GM23248 (cell line): Measurements from ENCODE around the gene ACO2. TPM values are rescaled to one million over a fixed set of nuclear protein-coding genes. Genes with fewer than 3 reads are reported as not detected.

ENCODE experiments used
- DNase-seq: peaks from one replicate; pipeline ENCODE4 v3.0.0-alpha.2; 2015
- H2AFZ ChIP-seq: fragments of 200-600 bp; sonication (generic); 2 replicates; pipeline ENCODE4 v1.6.1; 2016; ENCODE audit warnings: antibody characterized with exemption
- H3F3A ChIP-seq: fragments of 200-600 bp; sonication (generic); 2 replicates; pipeline ENCODE4 v1.6.1; 2016; ENCODE audit warnings: mild to moderate bottlenecking, antibody characterized with exemption, mixed run types; ENCODE audit not compliant: insufficient read depth
- H3K27ac ChIP-seq: fragments of 200-600 bp; sonication (generic); 2 replicates; pipeline ENCODE4 v1.5.1; 2016; ENCODE audit warnings: mild to moderate bottlenecking
- H3K27me3 ChIP-seq: fragments of 200-600 bp; sonication (generic); replicated peaks from 2 replicates; pipeline ENCODE4 v1.6.1; 2016; ENCODE audit warnings: mild to moderate bottlenecking; ENCODE audit not compliant: insufficient read depth
- H3K36me3 ChIP-seq: fragments of 200-600 bp; sonication (generic); 2 replicates; pipeline ENCODE4 v1.6.1; 2016; ENCODE audit warnings: low read depth, mild to moderate bottlenecking
- H3K4me1 ChIP-seq: fragments of 200-600 bp; sonication (generic); 2 replicates; pipeline ENCODE4 v1.6.1; 2016; ENCODE audit warnings: mild to moderate bottlenecking; ENCODE audit not compliant: insufficient read depth
- H3K4me2 ChIP-seq: fragments of 200-600 bp; sonication (generic); one replicate; pipeline ENCODE4 v1.6.1; 2016; ENCODE audit warnings: mild to moderate bottlenecking; ENCODE audit not compliant: unreplicated experiment
- H3K4me3 ChIP-seq: fragments of 200-600 bp; sonication (generic); 2 replicates; pipeline ENCODE4 v1.5.1; 2016; ENCODE audit warnings: mild to moderate bottlenecking
- H3K79me2 ChIP-seq: fragments of 200-600 bp; sonication (generic); 2 replicates; pipeline ENCODE4 v1.6.1; 2016; ENCODE audit warnings: mild to moderate bottlenecking; ENCODE audit not compliant: insufficient read depth
- H3K9ac ChIP-seq: fragments of 200-600 bp; sonication (generic); 2 replicates; pipeline ENCODE4 v1.6.1; 2016; ENCODE audit warnings: mild to moderate bottlenecking
- H3K9me2 ChIP-seq: fragments of 200-600 bp; sonication (generic); 2 replicates; pipeline ENCODE4 v1.6.1; 2016; ENCODE audit warnings: mixed run types, mild to moderate bottlenecking, moderate library complexity; ENCODE audit not compliant: insufficient read depth
- H3K9me3 ChIP-seq: fragments of 200-600 bp; sonication (generic); one replicate; pipeline ENCODE4 v1.6.1; 2017; ENCODE audit warnings: low read depth
- H4K20me1 ChIP-seq: fragments of 200-600 bp; sonication (generic); 2 replicates; pipeline ENCODE4 v1.6.0; 2016; ENCODE audit not compliant: insufficient read depth
- EZH2 ChIP-seq: fragments of 200-600 bp; sonication (generic); IDR thresholded peaks from 2 replicates; pipeline ENCODE4 v1.6.1; 2018; ENCODE audit warnings: antibody characterized with exemption, mild to moderate bottlenecking; ENCODE audit not compliant: insufficient read depth, poor library complexity, severe bottlenecking
- EZH2phosphoT487 ChIP-seq: fragments of 200-600 bp; sonication (generic); IDR thresholded peaks from 2 replicates; pipeline ENCODE4 v1.6.1; 2018; ENCODE audit warnings: antibody characterized with exemption, moderate library complexity, mild to moderate bottlenecking, low read depth; ENCODE audit not compliant: insufficient read depth
- WGBS, 2 experiments: methylation state at CpG; one replicate each; pipeline ENCODE4 v1.1.6; 2015 to 2017; ENCODE audit warnings: low lambda C conversion rate in 2 of 2, low coverage in 1 of 2; ENCODE audit errors: missing lambda C conversion rate in 2 of 2; 5-methylcytosine and 5-hydroxymethylcytosine counted together
- in situ Hi-C: fragments of 300-500 bp; cut with MboI; formaldehyde crosslinking; loops from 2 replicates; pipeline ENCODE4 v1.15.0; 2020
- polyA plus RNA-seq: library from polyadenylated mRNA; unstranded; fragments of >200 nt; fragmentation: Nextera tagmentation; extraction: Ambion mirVana; gene quantifications from 2 replicates; pipeline ENCODE4 v1.2.1, GENCODE V29; 2016
- total RNA-seq: library from RNA; depleted of rRNA; stranded (reverse); fragments of >200 nt; shearing (Covaris generic); gene quantifications from 2 replicates; pipeline ENCODE4 v1.2.3, GENCODE V29; 2014

The ACO2 gene
- total and polyA plus RNA-seq, 2 experiments from 2014 or later: 41.5 to 68.7 TPM

- no peak overlapping the region for H3K27ac ChIP-seq
- no peaks in the 10 kb centered on the region for H3K9me3 ChIP-seq
- in situ Hi-C loops: no loop called here
- no peak overlapping the region for H3K9ac ChIP-seq
- H3K9me2 ChIP-seq: no peaks in the 10 kb centered on the region
- peak; percentile 77 for DNase-seq
- no peak for TF ChIP-seq EZH2phosphoT487
- TF ChIP-seq EZH2: no peak
- no peak overlapping the region for H3K4me2 ChIP-seq
- no peaks in the 10 kb centered on the region for H4K20me1 ChIP-seq
- WGBS, 2 experiments: 64 to 67% methylated on average over 19 of the region's 19 CpGs
- no peak overlapping the region for H3K4me3 ChIP-seq
- H3K4me1 ChIP-seq: no peaks in the 10 kb centered on the region
- peaks cover 7% of the 10 kb centered on the region; the same call in 1 of the 2 replicates for H3F3A ChIP-seq
- peaks cover 7% of the 10 kb centered on the region; the same call in 1 of the 2 replicates for H3K36me3 ChIP-seq
- H3K79me2 ChIP-seq: peaks cover 66% of the 10 kb centered on the region
- no peak overlapping the region for H2AFZ ChIP-seq
- no peaks in the 10 kb centered on the region for H3K27me3 ChIP-seq
Observed at GRCh38 chr22:41532908-41533825, 64.2 kb downstream of the ACO2 start.

GRCh38 chr22:41534219-41534618 is 65.3 kb downstream of the ACO2 start:
- Histone ChIP-seq H3K9me3 (no peaks in the 10 kb centered on the region), H4K20me1 (no peaks in the 10 kb centered on the region), H3K79me2 (peaks cover 76% of the 10 kb centered on the region), H3K27me3 (no peaks in the 10 kb centered on the region), H3K4me3 (no peak overlapping the region), H3K36me3 (no peaks in the 10 kb centered on the region; the same call in 1 of the 2 replicates), H3K4me2 (no peak overlapping the region), H3K4me1 (no peaks in the 10 kb centered on the region), H3K9ac (no peak overlapping the region), H3F3A (no peaks in the 10 kb centered on the region), H3K27ac (no peak overlapping the region), H3K9me2 (no peaks in the 10 kb centered on the region), H2AFZ (no peak overlapping the region)
- DNase-seq: no peak
- WGBS, 2 experiments: 93 to 95% methylated on average over 8 of the region's 8 CpGs
- in situ Hi-C loops: no loop called here
- TF ChIP-seq EZH2: no peak
- no peak for TF ChIP-seq EZH2phosphoT487

- Histone ChIP-seq H3K27me3 (no peaks in the 10 kb centered on the region), H4K20me1 (no peaks in the 10 kb centered on the region), H3F3A (no peaks in the 10 kb centered on the region), H3K9ac (no peak overlapping the region), H3K27ac (no peak overlapping the region), H2AFZ (no peak overlapping the region), H3K4me2 (no peak overlapping the region), H3K36me3 (no peaks in the 10 kb centered on the region; the same call in 1 of the 2 replicates), H3K4me3 (no peak overlapping the region), H3K9me3 (no peaks in the 10 kb centered on the region), H3K79me2 (peaks cover 87% of the 10 kb centered on the region), H3K4me1 (no peaks in the 10 kb centered on the region), H3K9me2 (no peaks in the 10 kb centered on the region)
- in situ Hi-C loops: no loop called here
- 93 to 97% methylated on average over 3 to 5 of the region's 5 CpGs for WGBS, 2 experiments
- no peak for TF ChIP-seq EZH2phosphoT487
- TF ChIP-seq EZH2: no peak
- peak; percentile 43 for DNase-seq
Observed at GRCh38 chr22:41535244-41535643, 66.3 kb downstream of the ACO2 start.

DNA sequence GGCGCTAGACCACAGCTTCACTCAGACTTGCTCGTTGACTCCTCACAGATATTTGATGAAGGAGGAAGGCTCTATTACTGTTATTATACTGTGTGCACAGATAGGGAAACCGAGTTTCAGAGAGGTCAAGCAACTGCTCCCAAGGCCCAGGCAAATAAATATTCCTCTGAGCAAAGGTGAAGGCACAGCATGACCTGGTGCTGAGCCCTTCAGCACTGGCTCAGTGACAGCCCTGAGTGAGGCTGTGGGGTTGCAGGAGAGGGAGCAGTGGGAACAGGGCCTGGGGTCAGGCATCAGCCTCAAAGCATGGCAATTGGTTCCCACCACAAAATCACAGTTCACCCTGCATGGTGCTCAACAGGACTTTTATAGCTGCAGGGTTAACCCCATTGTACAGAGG is 68.3 kb downstream of the ACO2 start:
- in situ Hi-C loops: no loop called here
- H3K36me3 ChIP-seq: no peaks in the 10 kb centered on the region
- no peak overlapping the region for H2AFZ ChIP-seq
- no peaks in the 10 kb centered on the region; the same call in 1 of the 2 replicates for H3K4me1 ChIP-seq
- H3K9ac ChIP-seq: no peak overlapping the region
- no peaks in the 10 kb centered on the region for H4K20me1 ChIP-seq
- DNase-seq: no peak
- no peak overlapping the region for H3K27ac ChIP-seq
- no peaks in the 10 kb centered on the region for H3K9me3 ChIP-seq
- no peaks in the 10 kb centered on the region for H3K9me2 ChIP-seq
- no peak overlapping the region for H3K4me3 ChIP-seq
- TF ChIP-seq EZH2phosphoT487 (no peak), EZH2 (no peak)
- H3K79me2 ChIP-seq: peaks cover 91% of the 10 kb centered on the region
- H3F3A ChIP-seq: 0 out of 2 replicates have a peak, but pooled peaks cover 4% of the 10 kb centered on the region
- no peaks in the 10 kb centered on the region for H3K27me3 ChIP-seq
- H3K4me2 ChIP-seq: no peak overlapping the region
- 94 to 100% methylated on average over 3 of the region's 3 CpGs for WGBS, 2 experiments
